NCI-H1048 (cell line): Measurements from ENCODE around the gene KRTAP10-6.
"Not testable (repeated sequence)": the region's sequence is repeated elsewhere in the genome, so short reads cannot be mapped to it uniquely, and the experiment has no call there.

ENCODE experiments used
- DNase-seq: peaks from one replicate; lab custom pipeline; 2025; lab: John Stamatoyannopoulos, UW

Gene KRTAP10-6

DNA sequence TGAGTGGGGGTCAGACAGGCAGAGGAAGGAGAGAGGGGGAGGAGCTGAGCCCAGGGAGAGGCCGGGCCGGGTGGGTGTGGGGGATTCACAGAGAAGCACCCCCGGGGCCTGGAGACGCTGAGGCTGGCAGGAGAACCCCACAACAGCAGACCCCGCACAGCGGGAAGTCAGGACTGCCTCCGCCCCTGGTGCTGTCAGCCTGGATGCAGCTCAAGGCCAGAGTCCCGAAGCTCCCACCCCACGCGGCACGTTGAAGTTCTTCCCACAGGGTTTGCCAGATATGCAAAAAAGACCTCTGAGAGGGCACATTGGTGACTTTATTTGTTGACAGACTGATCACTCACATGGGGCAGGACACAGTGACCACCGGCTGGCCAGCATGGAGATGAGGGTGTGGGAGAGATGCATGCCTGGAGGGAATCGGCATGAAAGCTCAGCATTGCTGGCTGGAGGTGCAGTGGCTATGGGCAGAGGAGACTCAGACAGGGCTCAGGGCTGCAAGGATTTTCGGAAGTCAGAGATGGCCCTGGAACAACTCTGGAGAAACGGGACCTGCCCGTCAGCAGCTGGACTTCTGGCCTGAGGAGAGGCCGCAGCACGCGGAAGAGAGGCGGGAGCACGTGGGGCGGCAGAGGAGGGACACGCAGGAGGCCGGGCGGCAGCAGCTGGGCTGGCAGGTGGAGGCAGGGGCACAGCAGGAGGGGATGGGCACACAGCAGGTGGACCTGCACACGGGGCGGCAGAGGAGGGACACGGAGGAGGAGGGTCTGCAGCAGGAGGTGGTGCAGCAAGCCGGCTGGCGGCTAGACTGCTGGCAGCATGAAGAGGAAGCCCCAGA is 34.6 kb downstream of the KRTAP10-6 start:
- DNase-seq, result no peak

DNA sequence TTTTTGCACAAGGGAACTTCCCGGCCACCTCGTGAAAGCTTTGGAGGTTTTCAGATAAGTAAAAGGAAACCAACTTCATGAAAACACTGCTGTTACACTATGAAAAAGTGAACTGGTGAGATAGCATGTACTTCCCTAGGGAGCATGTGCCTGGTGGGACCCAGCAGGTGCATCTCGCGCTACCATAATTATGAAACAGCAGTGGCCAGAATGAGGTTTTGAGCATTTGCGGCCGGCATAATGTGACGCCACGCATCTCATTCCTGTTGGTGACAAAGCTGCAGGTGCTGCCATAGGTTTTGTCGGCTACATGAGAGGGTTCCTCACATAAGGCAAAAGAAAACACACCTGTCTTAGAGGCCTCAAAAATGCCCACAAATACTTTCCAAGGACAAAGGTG is 35.4 kb downstream of the KRTAP10-6 start:
- no peak for DNase-seq

DNA sequence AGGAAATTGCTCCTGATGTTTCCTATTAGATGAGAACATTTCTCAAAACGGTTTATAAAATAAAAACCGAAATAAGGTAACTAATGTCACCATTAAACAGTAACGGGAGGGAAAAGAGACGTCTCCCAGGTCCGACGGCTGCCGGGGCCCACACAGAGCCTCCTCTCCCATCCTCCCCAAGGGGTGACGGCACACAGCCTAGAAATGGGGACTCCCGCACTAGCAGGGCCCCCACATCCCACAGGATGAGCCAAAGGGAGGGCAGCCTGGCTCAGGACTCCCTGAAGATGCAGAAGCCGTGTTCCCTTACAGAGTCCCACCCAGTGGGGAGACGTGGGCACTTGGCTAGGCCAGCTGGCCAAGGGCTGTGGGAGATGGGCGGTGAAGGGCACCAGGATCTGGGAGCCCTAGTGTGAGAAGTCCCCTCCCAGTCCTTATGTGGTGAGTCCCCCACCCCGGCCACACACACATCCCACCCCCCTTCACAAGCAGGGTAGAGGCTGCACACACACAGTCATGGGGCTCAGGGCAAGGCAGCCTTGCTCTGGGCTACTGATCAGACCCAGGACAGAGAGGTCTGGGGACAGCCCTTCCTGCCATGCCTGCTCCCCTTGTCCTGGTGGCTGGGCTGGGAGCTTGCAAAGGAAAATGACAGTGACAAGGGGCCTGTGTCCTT is 37.0 kb downstream of the KRTAP10-6 start:
- no peak for DNase-seq

DNA sequence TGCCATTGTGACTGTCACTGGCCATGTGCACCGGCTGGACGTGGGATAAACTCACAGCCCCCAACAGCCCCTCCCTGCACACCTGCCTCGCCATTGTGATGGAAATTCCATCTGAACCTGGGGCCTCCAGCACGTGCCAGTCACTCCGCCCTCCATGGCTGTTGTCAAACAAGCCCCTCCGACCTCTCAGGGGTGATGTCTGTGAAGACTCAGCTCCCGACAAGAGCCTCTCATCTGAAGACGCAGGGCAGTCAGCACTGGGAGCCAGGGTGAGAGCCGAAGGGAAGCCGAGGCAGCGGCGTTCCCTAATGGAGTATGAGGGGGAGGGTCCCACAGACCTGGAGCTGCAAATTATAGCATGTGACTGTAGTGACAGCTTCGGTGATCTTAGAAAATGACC is 39.6 kb downstream of the KRTAP10-6 start:
- DNase-seq, result no peak

DNA sequence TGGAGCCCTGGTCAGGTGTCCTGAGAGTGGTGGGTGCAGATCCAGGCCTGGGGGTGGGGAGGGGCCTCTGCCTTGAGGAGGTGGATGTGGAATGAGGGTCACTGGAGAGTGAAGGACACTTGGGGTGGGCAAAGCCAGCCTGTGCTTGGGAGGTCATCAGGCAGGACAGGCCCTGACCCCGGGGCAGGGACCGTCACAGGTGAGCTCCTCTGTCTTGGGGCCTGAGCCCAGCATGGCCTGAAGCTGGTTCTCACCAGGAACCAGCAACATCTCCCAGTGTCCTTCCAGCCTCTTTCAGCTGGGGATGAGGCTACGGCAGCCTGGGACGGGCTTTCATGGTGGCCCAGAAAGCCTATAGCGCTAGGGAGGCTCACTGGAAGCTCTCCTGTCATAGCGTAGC is 40.2 kb downstream of the KRTAP10-6 start:
- DNase-seq, result no peak

DNA sequence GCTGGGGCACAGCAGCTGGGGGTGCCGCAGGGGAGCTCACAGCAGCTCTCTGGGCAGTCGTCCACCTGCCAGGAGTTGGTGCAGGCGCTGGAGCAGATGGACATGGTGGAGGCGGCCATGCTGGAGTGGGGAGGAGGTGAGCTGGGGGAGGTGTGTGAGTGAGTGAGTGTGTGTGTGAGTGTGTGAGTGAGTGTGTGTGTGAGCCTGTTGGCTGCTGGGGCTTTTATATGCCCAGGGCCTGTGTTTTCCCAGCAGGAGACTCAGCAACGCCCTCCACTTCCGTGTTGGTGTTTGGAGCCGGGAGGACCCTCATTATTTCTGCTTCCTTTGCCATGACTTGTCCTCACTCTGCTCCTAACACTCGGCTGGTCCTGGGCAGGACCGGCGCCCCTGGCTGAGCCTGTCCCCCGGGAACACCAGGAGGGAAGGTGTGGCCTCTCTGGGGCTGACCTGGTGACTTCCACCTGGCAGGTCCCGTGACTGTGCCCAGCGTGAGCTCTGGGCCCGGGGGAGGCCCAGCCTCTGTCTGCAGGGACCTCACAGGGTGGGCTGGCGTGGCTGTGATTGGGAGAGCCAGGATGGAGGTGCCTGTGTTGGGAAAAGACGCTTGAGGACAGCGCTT is 40.9 kb downstream of the KRTAP10-6 start, which contains the start of gene KRTAP10-2:
Gene KRTAP10-2, minus strand, starts transcription at position 166 of the 622 bp plus-strand sequence. Its CDS starts 47 bp downstream, at position 119.
- DNase-seq, result no peak

DNA sequence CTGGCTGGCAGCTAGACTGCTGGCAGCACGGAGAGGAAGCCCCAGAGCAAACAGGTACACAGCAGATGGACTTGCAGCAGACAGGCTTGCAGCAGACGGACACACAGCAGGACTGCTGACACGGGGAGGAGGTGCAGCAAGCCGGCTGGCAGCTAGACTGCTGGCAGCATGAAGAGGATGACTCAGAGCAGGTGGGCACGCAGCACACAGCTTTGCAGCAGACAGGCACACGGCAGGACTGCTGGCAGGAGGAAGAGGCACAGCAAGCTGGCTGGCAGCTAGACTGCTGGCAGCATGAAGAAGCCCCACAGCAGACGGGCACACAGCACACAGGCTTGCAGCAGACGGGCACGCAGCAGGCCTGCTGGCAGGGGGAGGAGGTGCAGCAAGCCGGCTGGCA is 41.5 kb downstream of the KRTAP10-6 start:
- no peak for DNase-seq

DNA sequence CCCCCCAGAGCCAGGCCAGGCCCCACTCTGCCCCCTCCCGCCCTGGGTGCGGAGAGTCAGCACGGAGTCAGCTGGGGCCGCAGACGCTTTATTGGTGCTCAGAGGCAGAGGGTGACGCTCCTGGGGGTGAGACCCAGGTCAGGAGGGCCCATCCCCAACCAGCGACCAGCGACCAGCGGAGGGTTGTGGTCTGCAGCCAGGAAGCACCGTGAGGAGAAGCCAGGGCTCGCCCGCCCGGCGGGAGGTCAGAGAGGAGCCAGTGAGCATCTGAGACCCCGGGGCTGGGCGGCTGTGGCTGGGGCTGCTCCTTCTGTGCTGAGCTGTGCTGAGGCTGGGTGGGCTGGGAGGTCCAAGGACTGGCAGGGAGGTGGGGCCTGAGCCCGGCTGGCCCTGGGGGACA is 42.0 kb downstream of the KRTAP10-6 start:
- DNase-seq, result not testable (repeated sequence)

DNA sequence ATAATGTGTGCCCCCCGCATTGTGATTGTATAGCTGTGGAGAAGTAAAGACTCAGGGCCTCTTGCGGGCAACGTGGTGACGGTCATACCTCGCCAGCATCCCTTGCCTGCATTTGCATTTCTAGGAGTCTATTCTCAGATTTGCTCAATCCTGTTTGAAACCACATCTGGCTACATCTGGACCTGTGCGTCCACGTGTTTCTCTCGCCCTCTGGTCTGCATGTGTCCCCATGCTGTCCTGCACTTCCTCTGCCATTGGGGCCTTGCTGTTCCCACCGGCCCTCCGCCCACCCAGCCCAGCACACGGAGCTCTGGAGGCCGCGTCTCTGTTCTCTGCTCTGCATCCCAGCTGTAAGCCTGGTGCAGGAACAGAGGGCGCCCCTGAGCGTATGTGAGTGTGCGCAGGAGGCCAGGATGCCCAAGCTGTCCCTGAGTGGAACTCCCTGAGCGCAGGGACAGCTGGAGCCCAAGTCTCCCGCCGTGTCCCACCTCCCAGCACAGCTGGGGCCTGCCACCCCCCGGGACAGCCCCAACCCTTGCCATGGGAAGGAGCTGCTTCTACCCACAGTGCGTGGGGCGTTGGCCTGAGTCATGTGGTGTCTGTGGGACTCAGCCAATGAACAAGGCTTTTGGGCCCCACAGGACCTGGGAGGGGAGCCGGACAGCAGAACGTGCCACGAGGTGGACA is 42.6 kb downstream of the KRTAP10-6 start:
- DNase-seq, result no peak

DNA sequence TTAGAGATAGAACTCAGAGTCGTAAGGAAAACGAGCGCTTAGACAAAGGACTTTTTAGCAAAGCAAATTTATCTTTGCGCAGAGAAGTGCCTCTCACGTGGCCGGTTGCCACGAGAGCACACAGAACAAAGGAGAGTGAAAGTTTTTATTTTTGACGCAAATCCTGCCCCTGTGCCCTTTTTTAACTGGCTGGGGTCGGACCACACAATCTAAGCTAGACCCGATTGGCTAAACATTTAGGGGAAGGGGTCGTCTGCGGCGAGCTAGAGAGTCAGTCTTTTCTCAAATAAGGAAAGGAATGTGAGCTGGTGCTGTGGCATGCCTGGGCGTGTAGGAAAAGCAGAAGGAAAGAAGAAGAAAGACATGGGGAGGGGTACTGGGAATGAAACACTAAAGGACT is 43.4 kb downstream of the KRTAP10-6 start:
- no peak for DNase-seq

DNA sequence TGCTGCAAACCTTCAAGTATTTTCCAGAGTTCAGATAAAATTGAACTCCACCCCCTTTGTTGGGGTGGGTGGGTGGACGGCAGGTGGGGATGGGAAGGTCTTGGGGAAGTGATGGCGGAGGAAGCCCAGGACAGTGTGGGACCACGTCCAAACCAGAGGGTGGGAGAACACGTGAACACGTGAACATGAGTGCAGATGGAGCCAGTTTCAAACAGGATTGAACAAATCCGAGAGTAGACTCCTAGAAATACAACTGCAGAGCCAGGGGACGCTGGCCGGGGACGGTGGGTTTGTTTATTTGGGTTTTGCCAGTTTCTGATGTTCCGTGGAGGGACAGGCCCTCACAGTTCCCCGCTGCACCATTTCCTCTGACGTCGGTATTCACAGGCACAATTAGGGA is 43.9 kb downstream of the KRTAP10-6 start:
- no peak for DNase-seq

DNA sequence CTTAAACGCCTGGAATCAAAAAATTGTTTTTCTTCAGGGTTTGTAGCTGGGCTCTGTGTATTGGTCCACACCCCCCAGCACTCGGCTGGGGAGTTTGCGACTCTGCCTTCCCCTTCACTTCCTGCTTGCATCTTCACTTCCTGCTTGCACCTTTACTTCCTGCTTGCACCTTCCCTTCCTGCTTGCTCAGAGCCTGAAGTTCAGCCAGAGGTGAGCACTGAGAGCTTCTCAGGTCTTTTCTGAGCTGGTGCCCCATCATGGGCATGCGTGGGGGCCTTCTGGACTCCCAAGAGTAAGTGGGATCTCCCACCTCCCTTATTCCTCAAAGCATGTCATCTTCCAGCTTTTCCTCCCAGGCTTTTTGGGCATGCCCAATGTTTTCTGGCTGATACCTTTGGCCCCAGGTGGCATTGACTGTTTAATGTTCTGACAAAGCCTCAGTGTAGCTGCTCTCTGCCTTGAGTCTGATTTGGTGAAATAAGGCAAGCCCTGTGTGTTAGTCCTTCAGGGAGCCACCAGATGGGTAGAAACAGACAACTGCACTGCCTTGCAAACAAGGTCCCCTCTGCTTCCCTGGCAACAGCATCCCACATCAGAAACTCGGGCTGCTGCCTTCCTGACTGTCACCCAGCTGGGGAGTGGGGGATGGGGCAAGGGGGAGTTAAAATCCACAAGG is 44.5 kb downstream of the KRTAP10-6 start:
- no peak for DNase-seq

DNA sequence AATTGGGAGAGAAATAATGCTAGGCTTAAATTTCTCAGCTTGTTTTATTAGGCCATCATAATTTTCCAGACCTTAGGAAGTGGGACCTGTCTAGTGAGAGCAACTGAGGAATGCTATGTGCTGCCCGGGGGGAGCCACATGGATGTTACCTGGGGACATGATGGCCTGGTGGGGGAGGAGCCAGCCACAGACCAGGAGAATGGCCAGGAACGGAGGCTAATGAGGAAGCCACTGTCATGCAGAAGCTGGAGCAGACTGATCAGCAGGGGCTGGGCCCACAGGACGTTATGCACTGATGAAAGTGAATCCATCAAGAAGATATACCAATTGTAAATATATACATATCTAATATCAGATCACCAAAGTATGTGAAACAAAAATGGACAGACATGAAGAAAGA is 47.7 kb downstream of the KRTAP10-6 start:
- DNase-seq, result no peak

DNA sequence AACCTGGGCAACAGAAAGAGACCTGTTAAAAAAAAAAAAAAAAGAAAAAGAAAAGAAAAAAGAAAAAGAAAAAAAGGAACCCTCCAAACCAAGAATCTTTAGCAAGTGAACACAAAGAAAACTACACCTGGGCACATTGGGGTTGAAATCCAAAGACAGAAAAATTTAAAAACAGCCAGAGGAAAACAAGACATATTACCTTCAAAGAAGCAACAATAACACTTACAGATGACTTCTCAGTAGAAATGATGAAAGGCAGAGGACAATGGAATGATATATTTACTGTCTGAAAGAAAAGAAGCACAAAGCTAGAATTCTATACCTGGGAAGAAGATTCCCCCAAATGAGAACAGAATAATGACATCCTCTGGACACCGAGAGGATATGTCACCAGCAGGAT is 49.6 kb downstream of the KRTAP10-6 start:
- no peak for DNase-seq
